GM18498 (cell line): ENCODE data around the gene RBPMS2.

Source experiments
- ATAC-seq: cut with Tn5 transposase; IDR thresholded peaks from one replicate; pipeline ENCODE4 v1.9.1; 2021; ENCODE audit warnings: mild to moderate bottlenecking, moderate library complexity; ENCODE audit not compliant: unreplicated experiment

The RBPMS2 gene

DNA sequence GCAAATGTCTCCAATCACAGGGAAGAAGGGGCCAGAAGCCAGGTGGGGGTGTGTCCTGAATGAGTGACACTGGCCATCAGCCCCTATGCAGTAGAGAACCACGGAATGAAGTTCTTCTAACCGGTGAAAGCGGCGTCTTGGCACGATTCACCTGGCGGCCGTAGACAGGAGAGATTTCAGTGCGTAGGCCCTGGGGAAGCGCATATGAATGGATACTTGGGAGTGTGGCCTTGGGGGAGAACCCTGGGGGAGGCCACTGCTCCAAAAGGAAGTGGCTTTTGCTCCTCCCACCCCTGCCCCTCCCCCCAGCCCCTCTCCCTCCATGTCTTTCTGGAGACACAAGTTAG, 43.6 kb downstream of the RBPMS2 start:
- ATAC-seq: no peak

DNA sequence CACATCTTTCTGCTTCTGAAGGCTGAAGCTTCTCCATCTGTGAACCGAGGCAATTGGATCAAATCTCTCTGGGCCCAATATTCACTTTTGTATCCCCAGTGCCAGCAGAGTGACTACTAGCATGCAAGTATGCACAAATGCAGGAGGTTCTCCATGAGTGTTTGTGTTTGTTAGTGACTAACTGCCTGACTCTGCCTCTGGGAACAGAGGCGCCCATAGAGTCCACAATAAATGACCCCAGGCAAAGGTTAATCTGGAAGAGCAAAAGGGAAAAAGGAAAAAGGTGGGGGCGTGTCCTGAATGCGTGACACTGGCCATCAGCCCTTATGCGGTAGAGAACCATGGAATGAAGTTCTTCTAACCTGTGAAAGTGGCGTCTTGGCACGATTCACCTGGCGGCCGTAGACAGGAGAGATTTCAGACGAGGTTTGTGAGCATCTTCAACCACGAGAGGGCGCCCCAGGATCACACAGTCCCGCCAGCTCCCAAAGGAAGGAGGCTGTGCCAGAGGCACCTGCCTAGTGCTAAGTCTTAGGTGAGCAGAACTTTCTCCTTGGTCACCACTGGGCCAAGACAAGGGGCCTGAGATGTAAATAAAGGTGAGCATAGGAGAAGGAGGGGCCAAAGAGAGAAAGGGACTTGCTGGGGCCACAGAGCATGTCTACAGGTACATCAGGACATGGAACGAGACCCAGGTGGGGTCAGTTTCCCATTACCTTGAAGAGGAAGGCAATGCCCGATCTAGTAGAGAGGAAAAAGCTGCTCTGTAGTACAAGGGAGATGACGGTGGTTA, 44.2 kb downstream of the RBPMS2 start:
- peak; percentile 59 for ATAC-seq

- ATAC-seq: no peak
Observed at GRCh38 chr15:64730151-64730550, 45.2 kb downstream of the RBPMS2 start.

GRCh38 chr15:64720188-64720587, 55.2 kb downstream of the RBPMS2 start:
- no peak for ATAC-seq

- no peak for ATAC-seq
Observed at GRCh38 chr15:64717735-64718495, 57.5 kb downstream of the RBPMS2 start.

DNA sequence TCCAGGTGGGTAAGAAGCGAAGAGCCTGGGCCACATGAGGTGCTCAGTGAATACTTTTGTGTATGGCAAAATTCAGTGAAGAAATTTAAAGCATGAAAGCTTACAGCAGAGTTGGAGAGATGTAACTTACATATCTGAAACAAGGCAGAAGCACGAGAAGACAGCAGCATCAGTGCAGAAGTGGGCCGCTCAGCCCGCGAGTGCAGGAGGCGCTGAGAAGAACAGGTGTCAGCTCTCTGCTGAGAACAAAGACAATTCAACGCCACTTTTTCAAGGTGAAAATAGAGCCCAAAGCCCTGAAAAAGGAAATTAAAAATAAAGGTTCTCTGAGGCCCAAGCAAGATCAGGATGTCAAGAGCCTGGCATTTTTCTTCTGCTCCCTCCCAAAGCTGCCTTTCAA, 58.3 kb downstream of the RBPMS2 start:
- no peak for ATAC-seq

DNA sequence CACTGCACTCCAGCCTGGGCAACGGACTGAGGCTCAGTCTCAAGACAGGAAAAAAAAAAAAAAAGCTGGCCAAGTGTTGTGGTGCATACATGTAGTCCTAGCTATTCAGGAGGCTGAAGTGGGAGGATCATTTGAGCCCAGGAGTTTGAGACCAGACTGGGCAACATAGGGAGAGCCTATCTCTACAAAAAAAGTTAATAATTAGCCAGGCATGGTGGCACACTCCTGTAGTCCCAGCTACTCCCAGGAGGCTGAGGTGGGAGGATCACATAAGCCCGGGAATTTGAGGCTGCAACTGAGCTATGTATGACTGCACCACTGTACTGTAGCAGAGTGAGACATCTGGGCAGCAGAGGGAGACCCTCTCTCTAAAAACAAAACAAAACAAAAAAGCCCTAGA, 58.9 kb downstream of the RBPMS2 start:
- no peak for ATAC-seq

GRCh38 chr15:64713592-64713991, 61.8 kb downstream of the RBPMS2 start:
- ATAC-seq: no peak

- ATAC-seq: no peak
Observed at GRCh38 chr15:64712353-64712752, 63.0 kb downstream of the RBPMS2 start.

DNA sequence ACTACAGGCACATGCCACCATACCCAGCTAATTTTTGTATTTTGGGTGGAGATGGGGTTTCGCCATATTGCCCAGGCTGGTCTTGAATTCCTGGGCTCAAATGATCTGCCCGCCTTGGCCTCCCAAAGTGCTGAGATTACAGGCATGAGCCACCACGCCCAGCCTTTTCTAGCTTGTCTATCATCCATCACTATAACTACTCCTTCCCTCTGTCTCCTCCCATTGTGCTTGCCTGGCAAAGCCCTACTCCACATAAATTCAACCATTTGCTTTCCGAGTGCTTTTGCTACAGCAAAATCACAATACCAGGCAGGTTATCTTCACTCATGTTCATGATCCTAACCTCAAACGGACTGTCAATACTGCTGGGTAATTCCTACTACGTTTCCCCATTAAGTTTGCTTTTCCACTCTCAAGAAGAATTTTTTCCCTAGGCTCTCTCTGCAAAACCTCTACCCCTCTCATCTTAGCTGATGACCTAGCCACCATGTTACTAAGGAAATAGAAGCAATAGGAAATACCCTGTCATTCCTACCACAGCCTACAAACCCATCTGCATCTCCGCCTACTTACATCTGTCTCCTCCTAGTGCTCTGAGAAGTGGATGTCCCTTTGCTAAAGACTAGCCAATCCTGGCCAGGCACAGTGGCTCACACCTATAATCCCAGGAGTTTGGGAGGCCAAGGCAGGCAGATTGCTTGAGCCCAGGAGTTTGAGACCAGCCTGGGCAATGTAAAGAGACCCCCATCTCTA, 64.5 kb downstream of the RBPMS2 start:
- no peak for ATAC-seq

GRCh38 chr15:64706011-64706911, 69.1 kb downstream of the RBPMS2 start:
- no peak for ATAC-seq

DNA sequence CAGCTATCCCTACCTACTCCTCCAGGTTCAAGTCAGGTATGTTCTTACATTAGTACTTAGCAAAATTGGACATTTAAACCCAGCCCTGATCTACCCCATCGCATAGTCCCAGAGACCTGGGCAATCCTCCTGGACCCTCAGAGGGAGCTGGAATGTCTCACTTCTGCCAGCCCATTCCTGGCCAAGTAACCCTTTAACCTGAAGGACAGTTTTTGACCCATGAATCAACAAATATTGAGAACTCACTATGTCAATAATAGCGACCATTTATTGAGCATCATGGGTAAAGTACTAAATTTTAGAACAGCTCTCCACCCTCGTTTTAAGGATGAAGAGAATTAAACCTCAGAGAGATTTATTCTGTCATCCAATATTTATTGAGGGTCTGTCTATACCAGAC, 70.4 kb downstream of the RBPMS2 start:
- no peak for ATAC-seq

GRCh38 chr15:64703632-64703959, 71.8 kb downstream of the RBPMS2 start:
- ATAC-seq: no peak

- ATAC-seq: peak; percentile 90
Observed at GRCh38 chr15:64702816-64703631, 72.4 kb downstream of the RBPMS2 start.

DNA sequence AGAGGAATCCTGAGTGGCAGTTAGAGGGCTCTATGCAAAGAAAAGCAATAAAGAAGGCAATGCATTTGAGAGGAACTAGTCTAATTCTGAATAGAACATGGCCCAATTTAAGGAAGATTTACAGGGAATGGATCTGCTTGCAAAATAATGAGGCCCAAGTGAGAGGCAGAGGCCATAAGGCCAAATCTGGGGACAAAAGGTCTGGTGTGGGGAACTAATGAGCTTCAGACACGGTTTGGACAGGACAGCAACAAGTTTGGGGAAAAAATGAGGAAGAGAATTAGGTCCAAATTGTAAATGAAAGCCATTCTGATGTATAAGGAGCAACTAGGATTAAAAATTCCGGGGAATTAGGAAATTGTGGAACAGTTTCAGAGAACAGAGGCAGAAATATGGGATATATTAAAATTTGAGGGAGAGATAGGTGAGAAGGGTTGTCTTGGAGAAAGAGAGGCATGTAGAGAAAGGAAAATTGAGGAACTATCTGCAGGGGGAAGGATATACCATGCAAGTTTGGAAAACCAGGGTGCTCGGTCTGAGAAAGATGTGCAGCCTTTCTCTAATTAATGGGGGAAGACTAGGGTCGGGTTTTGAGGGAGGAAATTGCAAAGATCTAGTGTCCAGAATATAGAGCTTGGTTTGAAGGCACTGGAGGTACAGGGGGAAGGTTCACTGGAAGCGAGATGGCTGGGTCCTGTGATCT, 73.8 kb downstream of the RBPMS2 start:
- no peak for ATAC-seq

DNA sequence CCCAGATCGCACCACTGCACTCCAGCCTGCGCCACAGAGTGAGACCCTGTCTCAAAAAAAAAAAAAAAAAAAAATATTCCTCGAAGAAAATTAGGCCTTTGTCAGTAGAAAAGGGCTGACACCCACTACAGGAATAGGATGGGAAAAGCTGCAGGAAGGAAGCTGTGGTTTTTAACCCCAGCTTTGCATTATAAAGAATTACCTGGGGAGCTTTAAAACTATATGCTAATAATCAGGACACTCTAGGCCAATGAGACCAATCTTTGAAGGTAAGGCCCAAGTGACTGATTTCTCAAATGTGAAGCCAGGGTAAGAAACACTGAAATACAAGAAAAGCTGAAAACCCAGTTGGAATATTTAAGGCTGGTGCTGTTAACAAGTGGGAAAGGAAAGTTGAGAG, 74.3 kb downstream of the RBPMS2 start:
- ATAC-seq: no peak

- ATAC-seq: no peak
Observed at GRCh38 chr15:64699751-64700388, 75.5 kb downstream of the RBPMS2 start.

- ATAC-seq: no peak
Observed at GRCh38 chr15:64698823-64699222, 76.6 kb downstream of the RBPMS2 start.

- no peak for ATAC-seq
Observed at GRCh38 chr15:64697911-64698369, 77.4 kb downstream of the RBPMS2 start.
